GM10847 (cell line): Measurements from ENCODE around the gene USP2.

Experiments used
- POLR2A ChIP-seq: IDR thresholded peaks from 2 replicates; pipeline ENCODE4 v1.6.1; 2011; ENCODE audit not compliant: insufficient read length; ENCODE audit errors: extremely low read depth

Gene USP2

GRCh38 chr11:119373059-119373920 is 8.2 kb downstream of the USP2 start:
- no peak for TF ChIP-seq POLR2A

DNA sequence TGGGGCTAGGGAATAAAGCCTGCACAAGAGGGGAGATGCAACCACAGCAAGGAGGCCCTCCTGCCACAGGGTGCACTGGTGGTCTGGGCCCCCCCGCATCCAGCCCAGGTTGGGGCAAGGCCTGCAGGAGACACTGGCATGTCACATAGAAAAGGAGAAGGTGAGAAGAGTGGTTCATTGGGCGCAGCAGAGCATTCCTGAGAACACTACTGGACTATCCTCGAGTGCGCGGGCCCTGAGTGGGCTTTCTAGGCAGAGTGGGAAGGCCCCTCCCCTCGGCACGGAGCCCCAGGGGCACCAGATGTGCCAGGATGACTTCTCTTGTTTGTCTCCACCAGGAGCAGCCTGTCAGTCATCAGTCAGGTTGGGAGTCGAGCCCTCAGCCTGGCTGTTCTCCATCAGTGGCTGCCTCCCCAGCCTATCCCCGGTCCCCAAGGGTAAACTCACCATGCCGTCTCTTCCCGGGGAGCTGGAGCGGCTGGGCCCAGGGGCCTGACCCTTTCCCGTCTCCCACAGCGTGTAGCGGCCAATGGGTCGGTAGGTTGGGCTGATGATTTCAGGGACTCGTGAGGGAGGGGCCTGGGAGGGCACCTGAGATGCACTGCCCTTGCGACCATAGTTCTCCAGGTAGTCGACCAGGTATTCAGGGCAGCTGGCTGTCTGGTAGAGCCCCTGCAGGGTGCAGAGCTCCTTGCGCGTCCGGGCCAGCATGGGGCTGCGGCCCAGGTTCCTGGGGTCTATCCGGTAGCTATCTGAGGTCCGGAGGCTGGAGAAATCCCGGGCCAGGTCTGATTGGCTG is 9.0 kb downstream of the USP2 start:
- TF ChIP-seq POLR2A, result no peak

- TF ChIP-seq POLR2A, result no peak
Observed at GRCh38 chr11:119371778-119372182, 9.7 kb downstream of the USP2 start.

GRCh38 chr11:119371067-119371601 is 10.4 kb downstream of the USP2 start:
- TF ChIP-seq POLR2A, result no peak

- no peak for TF ChIP-seq POLR2A
Observed at GRCh38 chr11:119370486-119371046, 10.9 kb downstream of the USP2 start.

DNA sequence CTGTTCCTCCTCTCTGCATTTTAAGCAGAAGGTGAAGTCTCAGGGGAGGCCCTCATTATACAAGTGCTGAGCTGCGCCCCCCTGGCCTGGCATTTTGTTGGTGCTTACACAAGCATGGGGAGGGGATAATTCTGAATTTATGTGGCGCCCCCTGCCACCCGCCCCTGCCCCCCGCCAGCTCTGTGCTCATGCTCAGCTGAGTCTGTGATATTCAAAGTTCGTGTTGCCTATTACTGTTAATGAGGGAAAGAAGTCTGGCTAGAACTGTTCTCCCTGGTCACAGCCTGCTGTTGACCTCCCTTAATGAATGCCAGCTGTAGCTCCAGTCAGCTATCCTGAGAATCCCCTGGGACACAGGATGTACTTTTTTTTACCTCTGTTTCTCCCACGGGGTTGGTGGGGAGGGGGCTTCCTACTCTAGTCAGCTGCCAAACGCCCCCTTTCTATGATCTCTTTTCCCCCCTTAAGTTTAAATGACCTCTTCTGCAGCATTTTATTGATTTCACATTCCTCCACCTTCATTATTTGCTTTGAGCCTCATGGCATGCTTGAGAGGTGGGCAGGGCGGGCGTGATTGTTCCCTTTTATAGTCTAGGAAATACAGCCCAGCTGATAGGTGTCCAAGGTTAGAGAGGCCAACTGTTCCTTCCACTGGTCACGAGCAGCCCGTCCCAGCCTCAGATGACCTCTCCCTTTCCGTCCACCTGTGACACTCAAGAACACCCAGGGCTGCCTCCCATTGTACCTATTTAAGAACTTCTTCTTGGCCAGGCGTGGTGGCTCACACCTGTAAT is 12.2 kb downstream of the USP2 start:
- TF ChIP-seq POLR2A, result no peak

DNA sequence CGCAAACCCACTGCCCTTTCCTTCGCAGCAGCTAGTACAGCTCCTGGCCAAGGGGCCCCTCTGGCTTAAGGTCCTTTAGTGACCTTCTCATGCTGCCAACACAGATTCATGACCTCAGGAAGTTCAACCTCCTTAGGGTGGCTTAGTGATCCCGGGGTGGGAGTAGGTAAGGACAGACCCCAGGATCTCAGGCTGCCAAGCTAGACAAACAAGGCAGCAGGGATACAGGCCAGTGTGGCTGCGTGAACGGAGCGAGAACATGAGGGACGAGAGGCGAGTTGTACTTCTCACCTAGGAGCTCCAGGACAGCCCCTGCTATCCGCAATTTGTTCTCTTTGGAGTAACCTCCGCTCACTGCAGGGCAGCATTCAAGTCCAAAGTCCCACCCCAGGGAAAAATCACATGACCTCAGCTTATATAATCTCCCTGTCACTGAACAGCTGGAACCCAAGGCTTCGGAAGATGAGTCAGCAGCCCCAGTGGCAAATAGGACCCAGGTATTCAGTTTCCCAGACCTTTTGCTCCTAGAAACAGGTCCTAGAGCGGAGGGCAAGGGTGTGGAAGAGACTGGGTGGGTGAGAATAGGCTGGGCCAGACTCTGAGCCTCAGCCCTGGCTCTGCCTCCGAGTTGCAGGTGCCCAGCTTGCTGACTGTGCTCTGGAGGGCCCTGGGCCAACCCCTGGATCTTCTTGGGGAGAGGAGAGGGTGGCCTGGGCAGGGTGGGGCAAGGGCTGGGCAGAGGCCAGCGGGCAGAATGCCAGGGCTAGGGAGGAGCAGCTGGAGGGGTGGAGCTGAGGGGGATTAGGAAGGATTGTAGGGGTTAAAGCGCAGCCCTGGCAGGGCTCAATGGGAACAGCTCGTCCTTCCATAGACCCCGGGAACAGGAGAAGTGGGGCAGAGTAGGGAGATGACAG is 13.1 kb downstream of the USP2 start:
- no peak for TF ChIP-seq POLR2A

GRCh38 chr11:119367661-119368120 is 13.8 kb downstream of the USP2 start:
- no peak for TF ChIP-seq POLR2A

DNA sequence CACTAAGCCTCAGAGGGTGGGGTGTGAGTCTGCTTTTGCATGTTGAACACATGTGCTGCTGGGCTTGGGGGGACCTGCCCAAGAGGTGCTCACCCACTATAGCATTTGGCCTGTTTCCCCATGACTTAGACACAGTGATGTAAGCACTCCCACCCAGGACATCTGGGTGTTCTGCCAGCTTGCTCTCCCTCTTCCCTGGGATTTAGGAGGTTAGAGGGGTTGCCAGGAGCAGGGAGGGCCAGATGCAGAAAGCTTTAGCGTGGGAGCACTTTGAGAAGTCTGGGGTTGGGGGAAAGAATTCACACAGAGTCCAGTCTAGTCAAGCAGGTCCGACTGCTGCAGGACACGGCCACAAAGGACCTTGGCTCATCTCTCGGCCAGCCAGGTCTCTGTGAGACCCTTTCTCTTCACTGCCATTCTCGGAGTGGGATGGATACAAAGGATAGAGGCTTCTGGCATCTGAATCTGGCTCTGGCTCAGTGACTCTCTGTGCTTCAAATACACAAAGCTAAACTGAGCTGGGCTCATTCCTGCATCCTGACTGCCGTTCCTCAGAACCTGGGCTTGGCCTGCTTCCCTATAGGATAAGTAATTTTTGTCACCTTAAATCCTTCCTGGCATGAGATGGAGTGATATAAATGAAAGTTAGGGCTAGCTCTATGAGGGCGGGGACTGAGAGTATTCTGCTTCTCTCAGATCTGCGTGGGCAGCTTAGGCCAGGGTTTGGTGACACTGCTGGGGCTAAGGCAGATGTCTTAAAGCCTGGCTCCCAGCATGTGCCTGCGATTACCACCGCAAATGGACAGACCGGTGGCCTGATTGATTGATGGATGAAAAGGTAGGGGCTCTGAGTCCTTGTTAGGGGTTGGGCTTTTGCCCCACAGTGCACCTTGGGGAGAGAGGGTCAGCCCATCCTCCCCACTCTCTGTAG is 14.5 kb downstream of the USP2 start:
- TF ChIP-seq POLR2A, result no peak

- no peak for TF ChIP-seq POLR2A
Observed at GRCh38 chr11:119365071-119365591, 16.4 kb downstream of the USP2 start.

DNA sequence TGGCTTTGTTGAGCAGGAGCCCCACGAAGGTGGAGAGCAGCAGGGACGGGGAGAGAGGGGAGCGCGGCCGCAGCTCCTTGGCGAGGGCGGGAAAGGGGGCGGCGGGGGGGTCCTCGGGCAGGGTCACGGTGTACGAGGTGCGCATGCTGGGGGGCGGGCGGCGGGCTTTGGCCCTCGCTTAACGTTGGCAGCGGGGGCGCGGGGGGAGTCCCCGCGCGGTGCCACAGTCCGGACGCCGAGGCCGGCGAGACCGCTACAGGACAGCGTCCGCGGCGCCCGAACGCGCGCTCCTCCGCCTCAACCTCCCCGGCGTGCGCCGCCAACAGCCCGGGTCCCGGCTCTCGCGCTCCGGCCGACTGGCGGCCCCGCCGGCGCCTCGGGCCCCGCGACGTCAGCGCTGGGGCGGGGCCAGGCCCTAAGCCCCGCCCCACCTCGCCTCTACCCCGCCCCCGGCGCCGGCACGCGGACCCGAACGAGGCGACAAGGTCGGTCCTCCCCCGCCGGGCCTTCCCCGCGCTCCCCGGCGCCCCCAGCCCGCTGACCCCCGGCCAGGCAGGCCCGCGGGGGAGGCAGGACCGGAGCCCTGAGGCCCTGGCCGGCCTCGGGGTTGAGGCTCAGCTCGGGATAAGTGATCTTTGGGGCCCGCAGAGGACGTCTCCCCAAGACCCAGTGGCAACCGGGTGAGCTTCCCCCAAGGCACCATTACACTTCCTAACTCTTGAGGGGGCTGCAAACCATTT is 17.5 kb downstream of the USP2 start:
- no peak for TF ChIP-seq POLR2A
